HG03103 (cell line): ENCODE measurements around the gene SLC10A2.

ENCODE experiments used
- ATAC-seq: cut with Tn5 transposase; IDR thresholded peaks from one replicate; pipeline ENCODE4 v1.9.1; 2021; ENCODE audit warnings: low read depth; ENCODE audit not compliant: unreplicated experiment

The SLC10A2 gene

GRCh38 chr13:102999499-102999898 lies 66.7 kb downstream of the SLC10A2 start:
- no peak for ATAC-seq
